ENCODE measurements around the gene MC3R. TPM values are rescaled to one million over a fixed set of nuclear protein-coding genes. Genes with fewer than 3 reads are reported as not detected.

Gene MC3R
- total and polyA plus RNA-seq, 2 of the 8 experiments (the other 6 are each of a cell fraction or from before 2014, with no cell fraction given) = not detected

GRCh38 chr20:56268536-56268935 lies 20.0 kb downstream of the MC3R start (continued):
- TF ChIP-seq ATF2 (IDR thresholded peaks at IDR 0.05; ENCODE audit: low read length) (no peak), TEAD4 (IDR thresholded peaks at IDR 0.05; ENCODE audit: low read depth, low read length) (no peak), TCF12 (IDR thresholded peaks at IDR 0.05; ENCODE audit: low read depth, low read length) (no peak), RFX5 (IDR thresholded peaks at IDR 0.05; ENCODE audit: borderline replicate concordance, low read depth, low read length) (no peak), TBP (IDR thresholded peaks at IDR 0.05; ENCODE audit: low read depth, low read length) (no peak), KDM4A (IDR thresholded peaks at IDR 0.05; ENCODE audit: low read depth, low read length, severe bottlenecking) (no peak)
